GM06990 (cell line): ENCODE measurements around the gene RELN.

Source experiments
- DNase-seq: peaks from one replicate; pipeline ENCODE4 v3.0.0-alpha.2; 2011; ENCODE audit not compliant: insufficient read length; ENCODE audit errors: extremely low read depth
- H3K27me3 ChIP-seq: replicated peaks from 2 replicates; pipeline ENCODE4 v1.6.0; 2011; ENCODE audit warnings: low read length; ENCODE audit not compliant: control insufficient read depth, insufficient read depth
- H3K36me3 ChIP-seq: 2 replicates; pipeline ENCODE4 v1.5.1; 2011; ENCODE audit warnings: low read length; ENCODE audit not compliant: control insufficient read depth, insufficient read depth
- H3K4me3 ChIP-seq: replicated peaks from 2 replicates; pipeline ENCODE4 v1.5.1; 2011; ENCODE audit warnings: low read depth, mild to moderate bottlenecking, control low read depth, low read length
- TF ChIP-seq, protein P1 (sequence below): IDR thresholded peaks from 2 replicates; pipeline ENCODE4 v1.5.1; 2011; ENCODE audit warnings: low read length, control low read depth, mild to moderate bottlenecking, inconsistent platforms; ENCODE audit not compliant: insufficient read depth, poor library complexity, severe bottlenecking

RELN gene

DNA sequence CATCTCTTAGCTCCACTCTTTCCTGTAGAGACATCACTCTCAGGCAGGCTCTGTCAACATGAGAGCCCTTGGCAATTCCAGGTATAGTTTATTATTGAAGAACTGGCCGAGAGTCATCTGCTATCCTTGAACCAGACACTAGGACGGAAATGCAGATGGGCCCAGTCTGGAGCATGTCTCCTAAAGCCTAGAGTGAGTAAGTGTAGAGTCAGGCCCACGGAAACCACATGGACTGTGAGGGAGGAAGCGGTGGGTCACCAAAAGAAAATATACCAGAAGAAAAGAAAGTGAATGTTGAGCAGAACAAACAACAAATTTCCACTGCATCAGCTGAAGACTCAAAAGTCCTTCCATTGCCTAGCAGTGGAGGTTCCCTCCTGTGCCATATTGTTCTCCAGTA, 15.7 kb upstream of the RELN start:
- Histone ChIP-seq H3K27me3 (no peaks in the 10 kb centered on the region), H3K4me3 (no peak overlapping the region), H3K36me3 (no peaks in the 10 kb centered on the region)
- DNase-seq: no peak
- TF ChIP-seq, protein P1, sequence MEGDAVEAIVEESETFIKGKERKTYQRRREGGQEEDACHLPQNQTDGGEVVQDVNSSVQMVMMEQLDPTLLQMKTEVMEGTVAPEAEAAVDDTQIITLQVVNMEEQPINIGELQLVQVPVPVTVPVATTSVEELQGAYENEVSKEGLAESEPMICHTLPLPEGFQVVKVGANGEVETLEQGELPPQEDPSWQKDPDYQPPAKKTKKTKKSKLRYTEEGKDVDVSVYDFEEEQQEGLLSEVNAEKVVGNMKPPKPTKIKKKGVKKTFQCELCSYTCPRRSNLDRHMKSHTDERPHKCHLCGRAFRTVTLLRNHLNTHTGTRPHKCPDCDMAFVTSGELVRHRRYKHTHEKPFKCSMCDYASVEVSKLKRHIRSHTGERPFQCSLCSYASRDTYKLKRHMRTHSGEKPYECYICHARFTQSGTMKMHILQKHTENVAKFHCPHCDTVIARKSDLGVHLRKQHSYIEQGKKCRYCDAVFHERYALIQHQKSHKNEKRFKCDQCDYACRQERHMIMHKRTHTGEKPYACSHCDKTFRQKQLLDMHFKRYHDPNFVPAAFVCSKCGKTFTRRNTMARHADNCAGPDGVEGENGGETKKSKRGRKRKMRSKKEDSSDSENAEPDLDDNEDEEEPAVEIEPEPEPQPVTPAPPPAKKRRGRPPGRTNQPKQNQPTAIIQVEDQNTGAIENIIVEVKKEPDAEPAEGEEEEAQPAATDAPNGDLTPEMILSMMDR: no peak

DNA sequence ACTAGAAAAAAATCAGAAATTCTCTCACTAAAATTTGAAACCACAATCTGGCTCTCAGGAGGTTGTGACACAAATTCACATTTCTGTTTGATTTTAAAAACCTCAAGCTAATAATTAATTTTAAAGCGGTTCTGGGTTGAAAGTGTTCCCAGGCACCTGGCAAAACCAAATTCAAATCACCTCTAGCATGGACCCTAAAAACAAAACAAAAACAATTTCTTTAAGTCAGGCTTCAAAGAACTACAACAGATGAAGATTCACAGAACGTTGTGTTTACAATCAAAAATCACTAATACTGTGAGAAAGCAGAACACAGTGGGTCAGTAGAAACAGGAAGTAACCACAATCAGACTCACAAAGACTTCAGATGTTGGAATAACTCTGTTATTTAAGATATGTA, 7.2 kb upstream of the RELN start:
- DNase-seq: no peak
- Histone ChIP-seq H3K27me3 (no peaks in the 10 kb centered on the region), H3K36me3 (no peaks in the 10 kb centered on the region), H3K4me3 (no peak overlapping the region)
- TF ChIP-seq, protein P1: no peak

DNA sequence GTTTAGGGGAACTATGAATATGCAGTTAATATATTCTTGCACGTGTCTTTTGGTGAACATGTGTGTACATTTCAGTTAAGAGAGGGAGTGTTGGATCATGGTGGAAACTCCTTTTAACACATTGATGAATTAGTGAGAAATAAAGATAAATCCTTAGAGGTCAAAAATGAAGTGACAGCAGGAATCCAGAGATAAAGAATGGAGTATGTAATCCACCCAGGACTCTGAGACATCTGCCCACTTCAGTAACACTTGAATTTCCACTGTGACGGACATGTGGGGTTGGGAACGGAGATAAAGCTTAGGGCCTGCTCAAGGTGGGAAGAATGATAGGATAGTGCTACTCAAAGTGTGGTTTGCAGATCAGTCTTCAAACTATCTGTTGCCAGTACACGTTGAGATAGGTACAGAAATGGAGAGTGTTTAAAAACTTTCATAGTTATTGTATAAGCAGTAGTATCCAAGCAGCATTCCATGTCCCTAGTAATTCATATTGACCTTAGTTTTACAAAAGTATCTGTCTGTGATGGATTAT, 6.6 kb upstream of the RELN start:
- Histone ChIP-seq H3K27me3 (no peaks in the 10 kb centered on the region), H3K36me3 (no peaks in the 10 kb centered on the region), H3K4me3 (no peak overlapping the region)
- TF ChIP-seq, protein P1: no peak
- no peak for DNase-seq

DNA sequence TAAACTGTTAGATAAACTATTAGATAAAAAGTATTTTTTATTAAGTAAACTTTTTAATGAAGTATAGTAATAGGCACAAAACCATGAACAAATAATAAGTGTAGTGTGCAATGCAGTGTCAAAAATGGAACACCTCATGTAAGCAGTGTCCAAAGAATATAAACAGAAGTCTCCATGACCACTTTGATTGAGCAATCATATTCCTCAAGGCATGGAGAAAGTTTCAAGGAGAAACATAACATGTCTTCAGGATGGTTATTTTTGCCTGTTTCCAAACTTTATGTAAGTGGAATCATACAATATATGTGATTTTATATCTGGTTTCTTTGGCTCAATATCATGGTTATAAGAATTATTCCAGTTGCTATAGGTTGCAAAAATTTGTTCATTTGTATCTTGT, 6.1 kb upstream of the RELN start:
- Histone ChIP-seq H3K4me3 (no peak overlapping the region), H3K27me3 (no peaks in the 10 kb centered on the region; the same call in 1 of the 2 replicates)

DNA sequence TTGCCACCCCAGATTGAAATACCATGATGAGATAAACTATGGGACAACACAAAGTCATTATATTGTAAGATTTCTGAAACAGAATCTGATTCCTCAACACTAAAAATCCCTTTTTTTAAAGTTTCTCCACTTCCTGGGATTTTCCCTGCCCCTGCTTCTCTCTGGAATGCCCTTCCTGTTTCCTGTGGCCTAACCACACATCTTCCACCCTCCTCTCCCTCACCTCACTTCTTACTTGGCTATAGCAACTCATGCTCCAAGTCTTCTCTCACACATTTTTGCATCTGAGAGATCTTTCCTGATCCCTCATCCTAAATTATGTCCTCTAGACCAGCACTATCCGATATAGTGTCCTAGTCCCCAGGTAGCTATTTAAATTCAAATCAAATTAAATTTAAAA, 4.1 kb upstream of the RELN start:
- TF ChIP-seq, protein P1: no peak
- H3K36me3 ChIP-seq: no peaks in the 10 kb centered on the region
- H3K27me3 ChIP-seq: no peaks in the 10 kb centered on the region; the same call in 1 of the 2 replicates
- no peak for DNase-seq
- H3K4me3 ChIP-seq: no peak overlapping the region

More for the DNA sequence above, 6.1 kb upstream of the RELN start:
- TF ChIP-seq, protein P1: no peak
- H3K36me3 ChIP-seq: no peaks in the 10 kb centered on the region
- DNase-seq: no peak

DNA sequence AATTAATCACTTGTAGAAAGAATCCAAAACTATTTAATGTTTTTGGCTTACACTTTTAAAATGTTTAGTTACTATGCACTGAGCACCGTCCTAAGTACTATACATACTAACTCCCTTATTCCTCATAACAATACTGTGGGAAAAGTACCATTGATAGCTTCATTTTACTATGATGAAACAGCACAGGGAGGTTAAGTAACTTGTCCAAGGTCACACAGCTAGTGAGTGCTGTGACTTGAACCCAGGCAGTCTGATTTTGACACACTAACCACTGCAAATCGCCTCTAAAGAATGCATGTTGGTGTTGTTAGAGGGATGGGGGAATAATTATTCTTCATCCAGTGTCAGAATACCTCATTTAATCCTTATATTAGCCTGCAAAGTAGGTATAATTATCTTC, 1.9 kb upstream of the RELN start:
- H3K27me3 ChIP-seq: no peaks in the 10 kb centered on the region; the same call in 1 of the 2 replicates
- TF ChIP-seq, protein P1: no peak
- no peak for DNase-seq

More for the DNA sequence above, 1.9 kb upstream of the RELN start:
- Histone ChIP-seq H3K36me3 (no peaks in the 10 kb centered on the region), H3K4me3 (no peak overlapping the region)
